ENCODE data around the gene STRIT1.
A peak's percentile ranks its signal among the peaks of the same experiment; 100 is the strongest.

Gene STRIT1

DNA sequence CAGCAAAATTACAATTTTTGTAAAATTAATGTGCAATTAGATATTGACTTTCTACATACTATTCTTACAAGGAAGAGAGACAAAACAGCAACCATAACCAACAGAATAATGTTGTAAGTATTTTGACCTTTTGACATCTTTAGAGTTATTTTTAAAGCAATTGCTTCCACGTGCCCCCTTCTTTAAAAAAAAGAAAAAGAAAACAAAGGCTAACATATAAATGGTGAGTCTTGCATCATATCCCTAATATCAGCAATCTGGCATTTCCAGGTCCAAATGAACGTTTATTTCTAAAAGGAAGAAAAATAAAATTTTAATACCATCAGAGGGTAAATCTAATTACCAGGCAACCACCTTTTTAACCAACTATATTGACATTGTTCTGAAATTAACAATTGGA, 19.3 kb upstream of the STRIT1 start:
- H3K4me3 ChIP-seq (ENCODE audit: low read depth, low read length), result no peak overlapping the region
- no peak for TF ChIP-seq POLR2A (IDR thresholded peaks at IDR 0.05; ENCODE audit: extremely low read depth, insufficient read length)
- no peak for TF ChIP-seq CTCF (IDR thresholded peaks at IDR 0.05; ENCODE audit: low read depth, low read length)
- TF ChIP-seq, protein P1, sequence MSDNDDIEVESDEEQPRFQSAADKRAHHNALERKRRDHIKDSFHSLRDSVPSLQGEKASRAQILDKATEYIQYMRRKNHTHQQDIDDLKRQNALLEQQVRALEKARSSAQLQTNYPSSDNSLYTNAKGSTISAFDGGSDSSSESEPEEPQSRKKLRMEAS (IDR thresholded peaks at IDR 0.05; ENCODE audit: low read depth, low read length), result no peak
- no peak for TF ChIP-seq MYC (IDR thresholded peaks at IDR 0.05; ENCODE audit: low read depth, low read length)
- DNase-seq (ENCODE audit: low read depth), result no peak

DNA sequence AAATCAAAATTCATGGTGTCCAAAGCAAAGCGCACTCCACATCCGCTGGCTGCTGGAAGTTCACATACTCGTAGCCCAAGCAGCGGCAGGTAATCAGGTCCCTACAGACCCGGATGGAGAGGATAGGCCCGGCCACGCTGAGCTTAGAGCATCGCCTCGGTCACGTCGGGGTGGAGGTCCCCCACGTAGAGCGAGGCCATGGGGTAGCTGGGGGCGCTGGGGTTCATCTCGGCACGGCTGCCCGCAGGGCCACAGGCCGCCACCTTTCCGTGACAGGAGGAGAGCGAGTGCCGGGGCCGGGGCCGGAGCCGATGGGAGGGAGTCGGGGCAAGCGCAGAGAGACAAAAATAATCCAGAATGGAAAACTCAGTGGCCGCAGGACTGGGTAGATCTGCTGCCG, 16.1 kb upstream of the STRIT1 start:
- TF ChIP-seq POLR2A (IDR thresholded peaks at IDR 0.05; ENCODE audit: extremely low read depth, insufficient read length), result no peak
- TF ChIP-seq, protein P1 (IDR thresholded peaks at IDR 0.05; ENCODE audit: low read depth, low read length), result no peak
- no peak for TF ChIP-seq MYC (IDR thresholded peaks at IDR 0.05; ENCODE audit: low read depth, low read length)
- no peak for TF ChIP-seq CTCF (IDR thresholded peaks at IDR 0.05; ENCODE audit: low read depth, low read length)
- no peak for DNase-seq (ENCODE audit: low read depth)
- no peak overlapping the region for H3K4me3 ChIP-seq (ENCODE audit: low read depth, low read length)

GRCh38 chr3:155308831-155309230, 15.3 kb upstream of the STRIT1 start:
- H3K4me3 ChIP-seq (ENCODE audit: low read depth, low read length), result no peak overlapping the region
- DNase-seq (ENCODE audit: low read depth), result peak; percentile 63
- no peak for TF ChIP-seq CTCF (IDR thresholded peaks at IDR 0.05; ENCODE audit: low read depth, low read length)
- TF ChIP-seq, protein P1 (IDR thresholded peaks at IDR 0.05; ENCODE audit: low read depth, low read length), result 0 out of 2 replicates have a peak, but pooled peaks have one; percentile 13

DNA sequence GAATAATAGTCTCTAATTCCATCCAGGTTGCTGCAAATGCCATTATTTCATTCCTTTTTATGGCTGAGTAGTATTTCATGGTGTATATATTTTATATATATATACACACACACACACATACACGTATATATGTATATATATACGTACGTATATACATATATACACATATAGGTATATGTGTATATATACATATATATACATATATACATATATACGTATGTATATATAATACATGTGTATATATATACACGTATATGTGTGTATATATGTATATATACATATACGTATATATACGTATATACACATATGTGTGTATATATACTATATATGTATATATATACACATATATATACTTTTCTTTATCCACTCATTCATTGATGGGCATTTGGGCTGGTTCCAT, 13.7 kb upstream of the STRIT1 start:
- no peak for TF ChIP-seq CTCF (IDR thresholded peaks at IDR 0.05; ENCODE audit: low read depth, low read length)
- TF ChIP-seq, protein P1 (IDR thresholded peaks at IDR 0.05; ENCODE audit: low read depth, low read length), result no peak
- no peak for TF ChIP-seq MYC (IDR thresholded peaks at IDR 0.05; ENCODE audit: low read depth, low read length)
- H3K4me3 ChIP-seq (ENCODE audit: low read depth, low read length), result no peak overlapping the region
- DNase-seq (ENCODE audit: low read depth), result no peak

DNA sequence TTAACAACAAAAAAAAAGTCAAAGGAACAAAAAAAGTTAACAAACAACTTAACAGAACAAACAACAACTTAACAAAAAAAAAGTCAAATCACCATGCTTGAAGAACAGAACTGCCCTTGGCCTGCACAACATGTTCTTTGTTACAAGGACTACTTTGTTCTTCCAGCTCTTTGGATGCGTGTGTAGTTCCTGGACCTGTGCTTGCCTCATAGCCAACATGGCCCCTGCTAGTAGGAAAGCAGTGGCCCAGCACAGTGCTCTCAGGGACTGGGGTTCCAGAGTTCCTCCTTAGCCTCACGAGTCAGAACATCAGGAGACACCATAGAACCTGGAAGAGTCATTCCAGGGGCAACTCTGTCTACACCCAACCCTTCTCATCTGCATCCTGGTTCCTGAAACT, 10.9 kb upstream of the STRIT1 start:
- no peak overlapping the region for H3K4me3 ChIP-seq (ENCODE audit: low read depth, low read length)
- DNase-seq (ENCODE audit: low read depth), result no peak
- TF ChIP-seq CTCF (IDR thresholded peaks at IDR 0.05; ENCODE audit: low read depth, low read length), result no peak
- no peak for TF ChIP-seq MYC (IDR thresholded peaks at IDR 0.05; ENCODE audit: low read depth, low read length)
- TF ChIP-seq, protein P1 (IDR thresholded peaks at IDR 0.05; ENCODE audit: low read depth, low read length), result no peak
- no peak for TF ChIP-seq POLR2A (IDR thresholded peaks at IDR 0.05; ENCODE audit: extremely low read depth, insufficient read length)

- no peak overlapping the region for H3K4me3 ChIP-seq (ENCODE audit: low read depth, low read length)
- DNase-seq (ENCODE audit: low read depth), result no peak
- TF ChIP-seq CTCF (IDR thresholded peaks at IDR 0.05; ENCODE audit: low read depth, low read length) (no peak), POLR2A (IDR thresholded peaks at IDR 0.05; ENCODE audit: extremely low read depth, insufficient read length) (no peak), MYC (IDR thresholded peaks at IDR 0.05; ENCODE audit: low read depth, low read length) (no peak)
- TF ChIP-seq, protein P1 (IDR thresholded peaks at IDR 0.05; ENCODE audit: low read depth, low read length), result no peak
Measured at GRCh38 chr3:155303540-155304097, 10.1 kb upstream of the STRIT1 start.

Data from NB4 (cell line).